ENCODE data around the gene FAM3A. TPM values are rescaled to one million over a fixed set of nuclear protein-coding genes. Genes with fewer than 3 reads are reported as not detected.

The FAM3A gene
- total and polyA plus RNA-seq, 10 donors, result 29.1 to 54.5 (median 35.0) TPM

DNA sequence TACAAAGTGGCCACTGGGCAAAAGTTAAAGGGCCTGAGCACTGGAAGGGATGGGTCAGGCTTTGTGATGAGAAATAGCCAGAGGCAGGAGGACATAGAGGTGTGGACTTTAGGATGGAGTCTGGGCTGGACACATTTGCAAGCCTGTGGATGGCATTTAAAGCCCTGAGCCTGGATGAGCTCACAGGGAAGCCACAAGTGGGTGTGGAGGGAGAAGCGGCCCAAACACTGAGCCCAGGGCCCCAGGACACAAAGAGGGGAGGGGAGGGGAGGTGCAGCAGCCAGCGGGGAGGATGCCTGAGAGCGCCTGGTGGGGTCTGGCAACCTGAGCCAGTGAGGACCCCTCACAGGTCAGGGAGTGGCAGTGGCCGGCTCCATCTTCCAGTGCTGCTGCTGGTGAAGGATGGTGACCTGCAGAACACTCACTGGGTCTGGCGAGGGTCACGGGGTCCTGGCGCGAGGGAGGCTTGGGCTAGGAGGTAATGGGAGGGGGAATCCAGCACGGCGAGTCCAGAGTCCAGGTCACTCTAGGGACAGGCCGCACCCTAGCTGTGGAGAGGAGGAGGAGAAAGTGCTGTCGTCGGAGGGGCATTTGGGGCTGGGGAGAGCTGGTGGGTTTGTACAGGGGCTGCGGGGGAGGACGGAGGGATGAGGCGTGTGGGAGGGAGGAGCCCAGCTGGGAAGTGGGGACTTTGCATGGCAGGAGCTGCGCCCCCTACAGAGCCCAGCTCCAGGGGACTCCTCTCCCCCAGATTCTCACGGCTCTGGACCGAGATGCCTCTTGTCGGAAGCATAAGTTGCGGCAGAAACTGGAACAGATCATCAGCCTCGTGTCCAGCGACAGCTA is 44.0 kb downstream of the FAM3A start:
- H3K27ac ChIP-seq, result no peak overlapping the region
- no peak overlapping the region for H3K4me3 ChIP-seq
- no peaks in the 10 kb centered on the region for H3K27me3 ChIP-seq (replicated peaks in 1 of 7)
- no peak for DNase-seq
- H3K4me1 ChIP-seq, result no peaks in the 10 kb centered on the region
- peaks cover 0 to 63% (median 29%) of the 10 kb centered on the region in 6 donors for H3K36me3 ChIP-seq
- H3K9me3 ChIP-seq, result no peaks in the 10 kb centered on the region
- no peak for TF ChIP-seq POLR2A (IDR thresholded peaks at IDR 0.05)
- TF ChIP-seq, protein P1, sequence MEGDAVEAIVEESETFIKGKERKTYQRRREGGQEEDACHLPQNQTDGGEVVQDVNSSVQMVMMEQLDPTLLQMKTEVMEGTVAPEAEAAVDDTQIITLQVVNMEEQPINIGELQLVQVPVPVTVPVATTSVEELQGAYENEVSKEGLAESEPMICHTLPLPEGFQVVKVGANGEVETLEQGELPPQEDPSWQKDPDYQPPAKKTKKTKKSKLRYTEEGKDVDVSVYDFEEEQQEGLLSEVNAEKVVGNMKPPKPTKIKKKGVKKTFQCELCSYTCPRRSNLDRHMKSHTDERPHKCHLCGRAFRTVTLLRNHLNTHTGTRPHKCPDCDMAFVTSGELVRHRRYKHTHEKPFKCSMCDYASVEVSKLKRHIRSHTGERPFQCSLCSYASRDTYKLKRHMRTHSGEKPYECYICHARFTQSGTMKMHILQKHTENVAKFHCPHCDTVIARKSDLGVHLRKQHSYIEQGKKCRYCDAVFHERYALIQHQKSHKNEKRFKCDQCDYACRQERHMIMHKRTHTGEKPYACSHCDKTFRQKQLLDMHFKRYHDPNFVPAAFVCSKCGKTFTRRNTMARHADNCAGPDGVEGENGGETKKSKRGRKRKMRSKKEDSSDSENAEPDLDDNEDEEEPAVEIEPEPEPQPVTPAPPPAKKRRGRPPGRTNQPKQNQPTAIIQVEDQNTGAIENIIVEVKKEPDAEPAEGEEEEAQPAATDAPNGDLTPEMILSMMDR (IDR thresholded peaks at IDR 0.05 in 8 of 11, conservative IDR thresholded peaks at IDR 0.05 in 3 of 11), result no peak
- TF ChIP-seq POLR2AphosphoS5 (IDR thresholded peaks at IDR 0.05), result no peak
- intact Hi-C loops (cut with DNase I; ENCODE audit: low total_unique reads), result no loop called here
- 86 to 92% (median 88%) methylated on average over 14 to 23 of the region's 23 CpGs for WGBS, 5 donors

DNA sequence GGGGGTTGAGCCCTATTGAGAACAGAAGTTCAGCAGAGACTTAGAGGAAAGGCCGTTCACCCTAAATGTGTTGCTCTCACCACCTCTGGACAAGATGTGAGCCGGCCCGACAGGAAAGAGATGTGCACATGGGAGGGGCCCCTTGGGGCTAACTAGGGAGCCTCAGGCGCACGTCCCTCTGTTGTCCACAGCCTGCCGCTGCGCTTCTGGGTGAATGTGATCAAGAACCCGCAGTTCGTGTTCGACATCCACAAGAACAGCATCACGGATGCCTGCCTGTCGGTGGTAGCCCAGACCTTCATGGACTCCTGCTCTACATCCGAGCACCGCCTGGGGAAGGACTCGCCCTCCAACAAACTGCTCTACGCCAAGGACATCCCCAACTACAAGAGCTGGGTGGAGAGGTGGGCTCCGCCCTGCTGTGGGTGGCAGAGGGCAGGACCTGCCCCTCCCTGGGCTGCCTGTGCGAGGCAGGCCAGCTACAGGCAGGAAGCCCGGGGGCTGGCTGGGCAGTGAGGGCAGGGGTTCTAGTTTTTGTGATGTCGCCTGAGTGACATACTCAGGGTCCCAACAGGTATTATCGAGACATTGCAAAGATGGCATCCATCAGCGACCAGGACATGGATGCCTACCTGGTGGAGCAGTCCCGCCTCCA is 45.0 kb downstream of the FAM3A start:
- intact Hi-C loops (cut with DNase I; ENCODE audit: low total_unique reads), result no loop called here
- Histone ChIP-seq H3K4me3 (no peak overlapping the region), H3K27me3 (replicated peaks in 1 of 7) (no peaks in the 10 kb centered on the region), H3K4me1 (no peaks in the 10 kb centered on the region), H3K36me3 (peaks cover 0 to 74% (median 37%) of the 10 kb centered on the region in 6 donors), H3K27ac (no peak overlapping the region), H3K9me3 (no peaks in the 10 kb centered on the region)
- DNase-seq, result peak; percentile 72
- WGBS, 5 donors, result 82 to 86% (median 86%) methylated on average over 16 to 23 of the region's 23 CpGs; no CpG with 5 or more reads in 1 of the 5 donors
- TF ChIP-seq, protein P1 (IDR thresholded peaks at IDR 0.05 in 8 of 11, conservative IDR thresholded peaks at IDR 0.05 in 3 of 11), result no peak
- TF ChIP-seq POLR2A (IDR thresholded peaks at IDR 0.05) (no peak), POLR2AphosphoS5 (IDR thresholded peaks at IDR 0.05) (peak in 1 of 3 donors; percentile 22)

DNA sequence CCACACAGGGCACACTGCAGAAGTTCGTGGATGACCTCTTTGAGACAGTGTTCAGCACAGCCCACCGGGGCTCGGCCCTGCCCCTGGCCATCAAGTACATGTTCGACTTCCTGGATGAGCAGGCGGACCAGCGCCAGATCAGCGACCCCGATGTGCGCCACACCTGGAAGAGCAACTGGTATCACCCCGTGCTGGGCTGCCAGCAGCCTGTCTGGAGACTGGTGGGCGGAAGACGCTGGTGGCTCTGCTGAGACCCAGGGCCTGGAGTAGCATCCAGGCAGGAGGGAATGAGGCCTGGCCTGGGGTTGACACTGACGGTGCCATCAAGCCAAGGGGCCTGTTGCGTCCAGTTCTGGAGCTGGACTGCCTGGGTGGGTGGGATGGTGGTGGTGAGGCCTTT is 45.6 kb downstream of the FAM3A start:
- no peak for TF ChIP-seq POLR2AphosphoS5 (IDR thresholded peaks at IDR 0.05)
- no peak for TF ChIP-seq POLR2A (IDR thresholded peaks at IDR 0.05)
- TF ChIP-seq, protein P1 (IDR thresholded peaks at IDR 0.05 in 8 of 11, conservative IDR thresholded peaks at IDR 0.05 in 3 of 11), result no peak
- Histone ChIP-seq H3K9me3 (no peaks in the 10 kb centered on the region), H3K27me3 (replicated peaks in 1 of 7) (no peaks in the 10 kb centered on the region), H3K4me3 (no peak overlapping the region), H3K36me3 (peaks cover 0 to 80% (median 43%) of the 10 kb centered on the region in 6 donors), H3K4me1 (no peaks in the 10 kb centered on the region), H3K27ac (no peak overlapping the region)
- intact Hi-C loops (cut with DNase I; ENCODE audit: low total_unique reads), result no loop called here
- DNase-seq, result peak; percentile 67
- WGBS, 5 donors, result 92 to 96% (median 94%) methylated on average over 10 to 14 of the region's 14 CpGs

DNA sequence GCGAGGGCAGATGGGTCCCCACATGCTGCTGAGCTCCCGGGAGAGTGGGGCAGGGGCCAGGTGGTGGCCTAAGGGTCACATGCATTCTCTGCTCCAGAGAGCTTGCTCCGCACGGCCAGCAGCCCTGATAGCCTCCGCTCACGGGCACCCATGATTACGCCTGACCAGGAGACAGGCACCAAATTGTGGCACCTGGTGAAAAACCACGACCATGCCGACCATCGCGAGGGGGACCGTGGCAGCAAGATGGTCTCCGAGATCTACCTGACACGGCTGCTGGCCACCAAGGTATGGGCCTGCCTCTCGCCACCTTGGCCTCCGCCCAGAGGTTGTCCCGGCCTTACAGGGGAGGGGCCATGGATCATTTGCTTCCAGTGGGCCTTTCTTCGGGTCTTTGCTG is 46.2 kb downstream of the FAM3A start:
- intact Hi-C loops (cut with DNase I; ENCODE audit: low total_unique reads), result no loop called here
- H3K27ac ChIP-seq, result no peak overlapping the region
- no peak for DNase-seq
- WGBS, 5 donors, result 91 to 100% (median 93%) methylated on average over 2 to 18 of the region's 18 CpGs
- TF ChIP-seq POLR2A (IDR thresholded peaks at IDR 0.05), result no peak
- no peak for TF ChIP-seq POLR2AphosphoS5 (IDR thresholded peaks at IDR 0.05)
- TF ChIP-seq, protein P1 (IDR thresholded peaks at IDR 0.05 in 8 of 11, conservative IDR thresholded peaks at IDR 0.05 in 3 of 11), result no peak
- no peaks in the 10 kb centered on the region for H3K4me1 ChIP-seq
- no peaks in the 10 kb centered on the region for H3K9me3 ChIP-seq
- no peak overlapping the region for H3K4me3 ChIP-seq
- H3K36me3 ChIP-seq, result peaks cover 0 to 85% (median 45%) of the 10 kb centered on the region in 6 donors
- H3K27me3 ChIP-seq (replicated peaks in 1 of 7), result no peaks in the 10 kb centered on the region

All from spleen (tissue), 11 donors.